DND-41 (cell line): ENCODE data around the gene AASS.

Experiments
- EZH2 ChIP-seq: IDR thresholded peaks from 3 replicates; pipeline ENCODE4 v1.6.1; 2012; ENCODE audit warnings: borderline replicate concordance, low read depth, mild to moderate bottlenecking, moderate library complexity, low read length, inconsistent platforms; ENCODE audit not compliant: severe bottlenecking
- TF ChIP-seq, protein P1 (sequence below): IDR thresholded peaks from 2 replicates; pipeline ENCODE4 v1.5.1; 2012; ENCODE audit warnings: borderline replicate concordance, low read length, moderate library complexity, mild to moderate bottlenecking; ENCODE audit not compliant: poor library complexity, severe bottlenecking; ENCODE audit errors: extremely low read depth

DNA sequence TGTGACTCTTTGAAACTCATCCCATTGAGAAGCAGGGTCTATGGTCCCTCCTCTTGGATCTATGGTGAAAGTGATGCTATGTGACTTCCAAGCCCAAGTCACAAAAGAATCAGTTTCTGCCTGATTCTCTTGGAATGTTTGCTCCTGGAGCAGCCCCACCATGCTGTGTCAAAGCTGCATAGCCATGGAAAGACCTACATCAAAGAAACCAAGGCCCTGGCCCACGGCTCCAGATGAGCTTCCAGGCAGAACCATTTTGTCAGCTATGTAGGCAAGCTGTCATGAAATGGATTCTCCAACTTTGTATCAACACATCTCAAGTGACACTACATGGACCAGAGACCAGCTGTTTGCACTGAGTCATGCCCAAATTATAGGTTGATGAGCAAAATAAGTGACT is 77.0 kb downstream of the AASS start:
- TF ChIP-seq, protein P1, sequence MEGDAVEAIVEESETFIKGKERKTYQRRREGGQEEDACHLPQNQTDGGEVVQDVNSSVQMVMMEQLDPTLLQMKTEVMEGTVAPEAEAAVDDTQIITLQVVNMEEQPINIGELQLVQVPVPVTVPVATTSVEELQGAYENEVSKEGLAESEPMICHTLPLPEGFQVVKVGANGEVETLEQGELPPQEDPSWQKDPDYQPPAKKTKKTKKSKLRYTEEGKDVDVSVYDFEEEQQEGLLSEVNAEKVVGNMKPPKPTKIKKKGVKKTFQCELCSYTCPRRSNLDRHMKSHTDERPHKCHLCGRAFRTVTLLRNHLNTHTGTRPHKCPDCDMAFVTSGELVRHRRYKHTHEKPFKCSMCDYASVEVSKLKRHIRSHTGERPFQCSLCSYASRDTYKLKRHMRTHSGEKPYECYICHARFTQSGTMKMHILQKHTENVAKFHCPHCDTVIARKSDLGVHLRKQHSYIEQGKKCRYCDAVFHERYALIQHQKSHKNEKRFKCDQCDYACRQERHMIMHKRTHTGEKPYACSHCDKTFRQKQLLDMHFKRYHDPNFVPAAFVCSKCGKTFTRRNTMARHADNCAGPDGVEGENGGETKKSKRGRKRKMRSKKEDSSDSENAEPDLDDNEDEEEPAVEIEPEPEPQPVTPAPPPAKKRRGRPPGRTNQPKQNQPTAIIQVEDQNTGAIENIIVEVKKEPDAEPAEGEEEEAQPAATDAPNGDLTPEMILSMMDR, result no peak
- no peak for TF ChIP-seq EZH2
